Osteoblast (primary cell): Measurements from ENCODE around the gene DUSP22. TPM values are rescaled to one million over a fixed set of nuclear protein-coding genes. Genes with fewer than 3 reads are reported as not detected.
A peak's percentile ranks its signal among the peaks of the same experiment; 100 is the strongest.
"Not testable (repeated sequence)": the region's sequence is repeated elsewhere in the genome, so short reads cannot be mapped to it uniquely, and the experiment has no call there.

ENCODE experiments used
- DNase-seq: peaks from one replicate; pipeline ENCODE4 v3.0.0; 2011; ENCODE audit warnings: low spot score, mixed read lengths; ENCODE audit not compliant: insufficient read length; ENCODE audit errors: missing footprints
- H2AFZ ChIP-seq: 2 replicates; pipeline ENCODE4 v1.6.0; 2011; ENCODE audit warnings: mild to moderate bottlenecking, low read length
- H3K27ac ChIP-seq: 2 replicates; pipeline ENCODE4 v1.5.1; 2011; ENCODE audit warnings: mild to moderate bottlenecking, low read depth, low read length, moderate library complexity
- H3K27me3 ChIP-seq: 2 replicates; pipeline ENCODE4 v1.6.0; 2012; ENCODE audit warnings: mild to moderate bottlenecking, control low read depth, inconsistent platforms, low read length, moderate library complexity; ENCODE audit not compliant: insufficient read depth
- H3K36me3 ChIP-seq: 2 replicates; pipeline ENCODE4 v1.5.1; 2011; ENCODE audit warnings: mild to moderate bottlenecking, low read length, control low read depth, moderate library complexity; ENCODE audit not compliant: insufficient read depth
- H3K4me1 ChIP-seq: 2 replicates; pipeline ENCODE4 v1.5.1; 2011; ENCODE audit warnings: mild to moderate bottlenecking, low read length, control low read depth, moderate library complexity; ENCODE audit not compliant: insufficient read depth
- H3K4me2 ChIP-seq: 2 replicates; pipeline ENCODE4 v1.6.0; 2011; ENCODE audit warnings: mild to moderate bottlenecking, low read length; ENCODE audit not compliant: insufficient read depth
- H3K4me3 ChIP-seq: fragments of 200-600 bp; sonication (generic); 3 replicates; pipeline ENCODE4 v1.5.1; 2012; ENCODE audit warnings: mild to moderate bottlenecking, low read length, inconsistent platforms; ENCODE audit not compliant: insufficient read depth
- H3K79me2 ChIP-seq: 2 replicates; pipeline ENCODE4 v1.6.0; 2012; ENCODE audit warnings: mild to moderate bottlenecking, low read length, control low read depth, inconsistent platforms; ENCODE audit not compliant: insufficient read depth
- H3K9me3 ChIP-seq: 2 replicates; pipeline ENCODE4 v1.5.1; 2011; ENCODE audit warnings: low read depth, low read length, control low read depth
- H4K20me1 ChIP-seq: 2 replicates; pipeline ENCODE4 v1.6.0; 2012; ENCODE audit warnings: mild to moderate bottlenecking, low read length, control low read depth; ENCODE audit not compliant: insufficient read depth
- CTCF ChIP-seq: IDR thresholded peaks from 2 replicates; pipeline ENCODE4 v1.5.1; 2011; ENCODE audit warnings: mild to moderate bottlenecking, low read depth, low read length, moderate library complexity; ENCODE audit errors: extremely low read depth
- total RNA-seq: library from RNA; depleted of rRNA; stranded (reverse); fragments of >200 nt; gene quantifications from 2 replicates; pipeline ENCODE4 v1.2.3, GENCODE V29; 2012

The DUSP22 gene
- 18.1 and 25.6 TPM in 2 replicates for total RNA-seq

- Histone ChIP-seq H4K20me1 (peaks cover 9% of the 10 kb centered on the region), H3K27ac (peak within 1 kb of the TSS; percentile 30), H3K27me3 (peaks cover 8% of the 10 kb centered on the region), H3K36me3 (no peaks in the 10 kb centered on the region), H3K4me1 (peaks cover 9% of the 10 kb centered on the region), H2AFZ (peak within 1 kb of the TSS; percentile 85), H3K4me2 (peak within 1 kb of the TSS; percentile 89), H3K79me2 (peaks cover 9% of the 10 kb centered on the region), H3K9me3 (no peaks in the 10 kb centered on the region), H3K4me3 (peak within 1 kb of the TSS; percentile 73)
- TF ChIP-seq CTCF: no peak
- DNase-seq: peak; percentile 100
These were observed at the start of gene DUSP22 for GRCh38 chr6:291697-292505. DUSP22 (plus strand) TSS chr6:292487; CDS start chr6:292540, 53 bp downstream.

- Histone ChIP-seq H3K79me2 (no peaks in the 10 kb centered on the region), H3K27me3 (no peaks in the 10 kb centered on the region), H3K27ac (no peak overlapping the region), H3K4me1 (no peaks in the 10 kb centered on the region), H3K9me3 (no peaks in the 10 kb centered on the region), H3K4me3 (no peak overlapping the region), H3K4me2 (no peak overlapping the region), H2AFZ (no peak overlapping the region), H3K36me3 (no peaks in the 10 kb centered on the region), H4K20me1 (no peaks in the 10 kb centered on the region)
- DNase-seq: no peak
- no peak for TF ChIP-seq CTCF
These were observed 45.9 kb upstream of the DUSP22 start for GRCh38 chr6:246352-246751.

- H3K4me1 ChIP-seq: no peaks in the 10 kb centered on the region
- no peak overlapping the region for H2AFZ ChIP-seq
- no peak overlapping the region for H3K4me2 ChIP-seq
- no peaks in the 10 kb centered on the region for H3K9me3 ChIP-seq
- H3K27ac ChIP-seq: no peak overlapping the region
- no peaks in the 10 kb centered on the region for H3K27me3 ChIP-seq
- H4K20me1 ChIP-seq: no peaks in the 10 kb centered on the region
- DNase-seq: no peak
- H3K79me2 ChIP-seq: no peaks in the 10 kb centered on the region
- H3K4me3 ChIP-seq: no peak overlapping the region
- TF ChIP-seq CTCF: no peak
- H3K36me3 ChIP-seq: no peaks in the 10 kb centered on the region
These were observed 44.9 kb upstream of the DUSP22 start for GRCh38 chr6:247351-247750.

- H3K4me3 ChIP-seq, H2AFZ ChIP-seq, H4K20me1 ChIP-seq, H3K9me3 ChIP-seq, DNase-seq, H3K36me3 ChIP-seq, H3K27ac ChIP-seq, H3K27me3 ChIP-seq, H3K79me2 ChIP-seq, H3K4me2 ChIP-seq, H3K4me1 ChIP-seq: not testable (repeated sequence)
These were observed 44.2 kb upstream of the DUSP22 start for GRCh38 chr6:248046-248445.
